ENCODE data around the gene WDR88. TPM values are rescaled to one million over a fixed set of nuclear protein-coding genes. Genes with fewer than 3 reads are reported as not detected.

Gene WDR88
- polyA plus RNA-seq, 2 of the 4 experiments (the other 2 are of a cell fraction): 0.04 TPM; not detected in 1

GRCh38 chr19:33093420-33094210 lies 38.3 kb upstream of the WDR88 start:
- H3K9me3 ChIP-seq: no peaks in the 10 kb centered on the region
- H3K27ac ChIP-seq: no peak overlapping the region
- TF ChIP-seq HOXA7 (CRISPR knock-in tag; IDR thresholded peaks at IDR 0.05) (no peak), GATA3 (IDR thresholded peaks at IDR 0.05; ENCODE audit: borderline replicate concordance) (no peak), MAX (IDR thresholded peaks at IDR 0.05) (no peak), ELK1 (IDR thresholded peaks at IDR 0.05; ENCODE audit: low read depth, low read length) (no peak), MYC (IDR thresholded peaks at IDR 0.05; ENCODE audit: borderline replicate concordance, low read length) (no peak), CBX8 (IDR thresholded peaks at IDR 0.05) (no peak), KDM5A (IDR thresholded peaks at IDR 0.05) (no peak), E2F6 (IDR thresholded peaks at IDR 0.05; ENCODE audit: borderline replicate concordance, low read depth) (no peak), SREBF2 (IDR thresholded peaks at IDR 0.05) (no peak), RFX5 (IDR thresholded peaks at IDR 0.05) (no peak), KDM1A (IDR thresholded peaks at IDR 0.05; ENCODE audit: low read depth) (no peak), RARB (CRISPR knock-in tag; IDR thresholded peaks at IDR 0.05) (no peak), ZNF302 (CRISPR knock-in tag; IDR thresholded peaks at IDR 0.05) (no peak), PHF8 (IDR thresholded peaks at IDR 0.05; ENCODE audit: borderline replicate concordance, low read depth) (no peak), HOXB13 (CRISPR knock-in tag; IDR thresholded peaks at IDR 0.05; ENCODE audit: low read depth) (no peak), HES2 (IDR thresholded peaks at IDR 0.05) (no peak), ATOH8 (CRISPR knock-in tag; IDR thresholded peaks at IDR 0.05; ENCODE audit: low read depth) (no peak), FOSB (CRISPR knock-in tag; IDR thresholded peaks at IDR 0.05) (no peak), EHMT2 (IDR thresholded peaks at IDR 0.05; ENCODE audit: low read depth) (no peak), CHD4 (IDR thresholded peaks at IDR 0.05; ENCODE audit: borderline replicate concordance) (no peak)
- ChIA-PET CTCF (interaction anchor here (1.3 to 7.3 kb wide), 3 partner anchors 25 to 118 kb away, joined by 4 to 37 read pairs (median 5); no protein-coding TSS in a partner anchor), POLR2A (no interaction called here)
- ATAC-seq (no peak), DNase-seq (ENCODE audit: low read depth in 1 of 2, low spot score in 1 of 2) (no peak), FAIRE-seq (peak; percentile 43)
- H3K4me1 ChIP-seq: peaks cover 17% of the 10 kb centered on the region
- WGBS (ENCODE audit: missing lambda C conversion rate): 91% methylated on average over 11 of the region's 11 CpGs
- no peak overlapping the region for H3K4me2 ChIP-seq
- H3K4me3 ChIP-seq: no peak overlapping the region

GRCh38 chr19:33094436-33095067 lies 37.4 kb upstream of the WDR88 start:
- WGBS (ENCODE audit: missing lambda C conversion rate): 92% methylated on average over 6 of the region's 6 CpGs
- Histone ChIP-seq H3K4me2 (no peak overlapping the region), H3K27ac (no peak overlapping the region), H3K4me3 (no peak overlapping the region), H3K4me1 (peaks cover 18% of the 10 kb centered on the region), H3K9me3 (no peaks in the 10 kb centered on the region)
- TF ChIP-seq FOSL2 (IDR thresholded peaks at IDR 0.05) (no peak), FOSL2 (CRISPR knock-in tag; IDR thresholded peaks at IDR 0.05) (peak; percentile 31; the same call in 1 of the 2 replicates), RNF2 (IDR thresholded peaks at IDR 0.05; ENCODE audit: borderline replicate concordance, low read depth) (no peak), CTCF (IDR thresholded peaks at IDR 0.05) (no peak)
- DNase-seq (ENCODE audit: low read depth in 1 of 2, low spot score in 1 of 2) (no peak), FAIRE-seq (peak; percentile 65), ATAC-seq (no peak)
- POLR2A ChIA-PET: no interaction called here
- CTCF ChIA-PET: interaction anchor here (1.1 to 7.3 kb wide), 4 partner anchors 24 to 119 kb away, joined by 4 to 37 read pairs (median 4); no protein-coding TSS in a partner anchor

All from A549 (cell line).